Cardiac muscle cell (in vitro differentiated cells and primary cell): ENCODE data around the gene CD300A. TPM values are rescaled to one million over a fixed set of nuclear protein-coding genes. Genes with fewer than 3 reads are reported as not detected.
A peak's percentile ranks its signal among the peaks of the same experiment; 100 is the strongest.

Experiments
- DNase-seq, 2 donors: peaks; one replicate each; pipeline versions ENCODE4 v3.0.0 to v3.0.0-alpha.2; 2010 to 2017; ENCODE audit warnings: low read depth in 1 of 2, low spot score in 1 of 2
- H3K27ac ChIP-seq: fragments of 200-600 bp; sonication (generic); 2 replicates; pipeline ENCODE4 v1.5.1; 2016
- H3K27me3 ChIP-seq: fragments of 200-600 bp; sonication (generic); 2 replicates; pipeline ENCODE4 v1.6.0; 2016; ENCODE audit warnings: control low read depth
- H3K36me3 ChIP-seq: fragments of 200-600 bp; sonication (generic); 2 replicates; pipeline ENCODE4 v1.5.1; 2016; ENCODE audit warnings: control low read depth
- H3K4me1 ChIP-seq: fragments of 200-600 bp; sonication (generic); 2 replicates; pipeline ENCODE4 v1.8.1; 2017; ENCODE audit warnings: low read depth, mild to moderate bottlenecking, mixed run types
- H3K4me3 ChIP-seq: fragments of 200-600 bp; sonication (generic); 2 replicates; pipeline ENCODE4 v1.5.1; 2016; ENCODE audit warnings: mild to moderate bottlenecking
- H3K9me3 ChIP-seq: fragments of 200-600 bp; sonication (generic); 2 replicates; pipeline ENCODE4 v1.5.1; 2017; ENCODE audit warnings: low read depth, mild to moderate bottlenecking, control low read depth
- CTCF ChIP-seq: IDR thresholded peaks from 2 replicates; pipeline ENCODE4 v1.5.1; 2012; ENCODE audit warnings: low read depth, mild to moderate bottlenecking, low read length
- polyA plus RNA-seq: library from polyadenylated mRNA; unstranded; fragments of >200 nt; fragmentation: Nextera tagmentation; extraction: Ambion mirVana; gene quantifications from 2 replicates; pipeline ENCODE4 v1.2.1, GENCODE V29; 2016
- total RNA-seq: library from RNA; depleted of rRNA; stranded (reverse); fragments of >200 nt; gene quantifications from 2 replicates; pipeline ENCODE4 v1.2.3, GENCODE V29; 2016

Gene CD300A
- total and polyA plus RNA-seq, 2 experiments from 2014 or later, result 2.6 to 2.7 TPM

- DNase-seq, result peak; percentile 68 to 78
- Histone ChIP-seq H3K27ac (peak overlapping the region; percentile 94), H3K36me3 (peaks cover 21% of the 10 kb centered on the region), H3K9me3 (no peaks in the 10 kb centered on the region), H3K4me1 (peaks cover 25% of the 10 kb centered on the region), H3K27me3 (no peaks in the 10 kb centered on the region), H3K4me3 (no peak overlapping the region)
- no peak for TF ChIP-seq CTCF
Observed at GRCh38 chr17:74442670-74443515, 23.5 kb upstream of the CD300A start.

- DNase-seq, result no peak
- no peak for TF ChIP-seq CTCF
- Histone ChIP-seq H3K4me1 (peaks cover 25% of the 10 kb centered on the region), H3K9me3 (no peaks in the 10 kb centered on the region), H3K4me3 (no peak overlapping the region), H3K36me3 (peaks cover 21% of the 10 kb centered on the region), H3K27ac (peak overlapping the region; percentile 94), H3K27me3 (no peaks in the 10 kb centered on the region)
Observed at GRCh38 chr17:74443516-74444296, 22.7 kb upstream of the CD300A start.

- no peak for TF ChIP-seq CTCF
- DNase-seq, result peak in 1 of 2 donors; percentile 69
- no peaks in the 10 kb centered on the region for H3K9me3 ChIP-seq
- peak overlapping the region; percentile 26 for H3K27ac ChIP-seq
- peaks cover 25% of the 10 kb centered on the region for H3K4me1 ChIP-seq
- H3K4me3 ChIP-seq, result no peak overlapping the region
- H3K36me3 ChIP-seq, result peaks cover 21% of the 10 kb centered on the region
- H3K27me3 ChIP-seq, result no peaks in the 10 kb centered on the region
Observed at GRCh38 chr17:74444406-74444805, 22.0 kb upstream of the CD300A start.

- H3K4me1 ChIP-seq, result peaks cover 25% of the 10 kb centered on the region
- no peak overlapping the region for H3K27ac ChIP-seq
- no peaks in the 10 kb centered on the region for H3K27me3 ChIP-seq
- no peak for DNase-seq
- no peak for TF ChIP-seq CTCF
- H3K9me3 ChIP-seq, result no peaks in the 10 kb centered on the region
- H3K4me3 ChIP-seq, result no peak overlapping the region
- peaks cover 21% of the 10 kb centered on the region for H3K36me3 ChIP-seq
Observed at GRCh38 chr17:74445158-74445557, 21.3 kb upstream of the CD300A start.

- no peak overlapping the region for H3K27ac ChIP-seq
- no peak for TF ChIP-seq CTCF
Observed at GRCh38 chr17:74446551-74447500, 19.6 kb upstream of the CD300A start.

More at GRCh38 chr17:74446551-74447500, 19.6 kb upstream of the CD300A start:
- peak in 1 of 2 donors; percentile 61 for DNase-seq
- peaks cover 11% of the 10 kb centered on the region for H3K36me3 ChIP-seq
- H3K4me3 ChIP-seq, result no peak overlapping the region
- no peaks in the 10 kb centered on the region for H3K27me3 ChIP-seq
- H3K9me3 ChIP-seq, result no peaks in the 10 kb centered on the region
- peaks cover 25% of the 10 kb centered on the region for H3K4me1 ChIP-seq
